HCT116 (cell line): ENCODE measurements around the gene RPL10. TPM values are rescaled to one million over a fixed set of nuclear protein-coding genes. Genes with fewer than 3 reads are reported as not detected.
A peak's percentile ranks its signal among the peaks of the same experiment; 100 is the strongest.

Source experiments
- ATAC-seq: fragments of 200-7000 bp; cut with Tn5 transposase; 2 replicates; pipeline ENCODE4 v1.9.1; 2020; ENCODE audit warnings: mild to moderate bottlenecking, moderate library complexity
- BruUV-seq: library from RNA; stranded (reverse); fragments of 400-500 nt; replicated peaks from 2 replicates; lab custom pipeline; 2021; lab: Mats Ljungman, UMichigan
- CTCF ChIA-PET: fragments of 300-600 bp; sonication (Branson Sonifier 250); formaldehyde crosslinking; loops from one replicate; lab custom pipeline; 2021; ENCODE audit warnings: antibody characterized with exemption; lab: Charles Lee
- POLR2A ChIA-PET: fragments of 300-600, 350-600 bp; sonication (Branson Sonifier 250); formaldehyde crosslinking; loops from one replicate; lab custom pipeline; 2021; ENCODE audit warnings: antibody characterized with exemption; lab: Charles Lee
- RAD21 ChIA-PET, 2 experiments: fragments of 300-600 bp; sonication (Branson Sonifier 250); formaldehyde crosslinking; loops; one replicate each; lab custom pipeline; 2023; ENCODE audit warnings: low total read pairs in 2 of 2; ENCODE audit not compliant: uncharacterized antibody in 2 of 2, unreplicated experiment in 2 of 2, low non-redundant PET in 1 of 2; lab: Charles Lee
- DNase-seq: peaks from one replicate; pipeline ENCODE4 v3.0.0-alpha.2; 2010; ENCODE audit warnings: low read depth, low spot score
- H2AFZ ChIP-seq: fragments of 200-600 bp; shearing (Covaris generic), sonication (generic); 2 replicates; pipeline ENCODE4 v1.6.1; 2017; ENCODE audit warnings: low read depth, mixed run types, mixed read lengths, antibody characterized with exemption, low read length; ENCODE audit not compliant: poor library complexity, severe bottlenecking
- H3K27ac ChIP-seq: 2 replicates; pipeline ENCODE4 v1.5.1; 2012; ENCODE audit warnings: low read depth, low read length
- H3K27me3 ChIP-seq: fragments of 200-600 bp; sonication (generic); 2 replicates; pipeline ENCODE4 v1.6.1; 2016; ENCODE audit warnings: mixed run types, low read length, mixed read lengths; ENCODE audit not compliant: insufficient read depth
- H3K36me3 ChIP-seq, 2 experiments: fragments of 200-500 bp in 1 of 2; fragments of 200-600 bp in 1 of 2; sonication (Bioruptor generic) in 1 of 2; sonication (generic) in 1 of 2; 2 replicates each; pipeline versions ENCODE4 v1.5.1 to v1.6.1; 2014 to 2016; ENCODE audit warnings: low read length in 2 of 2, inconsistent platforms in 1 of 2, mixed read lengths in 1 of 2, mixed run types in 1 of 2; ENCODE audit not compliant: insufficient read depth in 2 of 2, control insufficient read depth in 1 of 2
- H3K4me1 ChIP-seq, 2 experiments: fragments of 200-600 bp in 1 of 2; sonication (generic) in 1 of 2; 2 replicates each; pipeline versions ENCODE4 v1.5.1 to v1.6.1; 2012 to 2017; ENCODE audit warnings: low read length in 2 of 2, inconsistent platforms in 1 of 2, mild to moderate bottlenecking in 1 of 2, mixed read lengths in 1 of 2, mixed run types in 1 of 2, moderate library complexity in 1 of 2; ENCODE audit not compliant: insufficient read depth in 2 of 2, control insufficient read depth in 1 of 2
- H3K4me2 ChIP-seq: fragments of 200-600 bp; sonication (generic); 2 replicates; pipeline ENCODE4 v1.6.1; 2017; ENCODE audit warnings: mixed run types, low read length, mixed read lengths
- H3K4me3 ChIP-seq, 2 experiments: fragments of 200-600 bp in 1 of 2; sonication (generic) in 1 of 2; replicated peaks in 1 of 2; 2 replicates each; pipeline ENCODE4 v1.5.1; 2011 to 2016; ENCODE audit warnings: low read length in 2 of 2, control low read depth in 1 of 2, low read depth in 1 of 2, mild to moderate bottlenecking in 1 of 2, mixed read lengths in 1 of 2, mixed run types in 1 of 2
- H3K79me2 ChIP-seq: fragments of 200-600 bp; sonication (generic); 2 replicates; pipeline ENCODE4 v1.6.1; 2017; ENCODE audit warnings: mild to moderate bottlenecking, mixed run types, low read length, moderate library complexity, mixed read lengths; ENCODE audit not compliant: insufficient read depth
- H3K9ac ChIP-seq: fragments of 200-600 bp; sonication (generic); 2 replicates; pipeline ENCODE4 v1.6.1; 2016; ENCODE audit warnings: low read length, mixed read lengths
- H3K9me2 ChIP-seq: fragments of 200-600 bp; sonication (generic), shearing (Covaris generic); 2 replicates; pipeline ENCODE4 v1.6.1; 2017; ENCODE audit warnings: mixed run types, mild to moderate bottlenecking, moderate library complexity; ENCODE audit not compliant: insufficient read depth
- H3K9me3 ChIP-seq, 2 experiments: fragments of 200-500 bp in 1 of 2; fragments of 200-600 bp in 1 of 2; sonication (Bioruptor generic) in 1 of 2; sonication (generic) in 1 of 2; 2 replicates each; pipeline ENCODE4 v1.6.1; 2014 to 2017; ENCODE audit warnings: low read length in 2 of 2, mixed read lengths in 2 of 2, inconsistent platforms in 1 of 2, low read depth in 1 of 2, mild to moderate bottlenecking in 1 of 2, mixed run types in 1 of 2, moderate library complexity in 1 of 2; ENCODE audit not compliant: control insufficient read depth in 1 of 2, insufficient read depth in 1 of 2
- H4K20me1 ChIP-seq: fragments of 200-600 bp; sonication (generic), shearing (Covaris generic); 2 replicates; pipeline ENCODE4 v1.6.1; 2017; ENCODE audit warnings: mixed run types, mild to moderate bottlenecking, moderate library complexity; ENCODE audit not compliant: insufficient read depth
- CBX3 ChIP-seq: IDR thresholded peaks from 2 replicates; pipeline ENCODE4 v1.6.1; 2012; ENCODE audit warnings: low read depth
- CTCF ChIP-seq, 3 experiments: fragments of 200-600 bp in 1 of 3; sonication (generic) in 1 of 3; IDR thresholded peaks in 2 of 3; conservative IDR thresholded peaks in 1 of 3; 2 replicates each; pipeline ENCODE4 v1.5.1; 2012 to 2017; ENCODE audit warnings: low read depth in 2 of 3, low read length in 2 of 3, antibody characterized with exemption in 1 of 3, borderline replicate concordance in 1 of 3, control low read depth in 1 of 3, mild to moderate bottlenecking in 1 of 3, mixed read lengths in 1 of 3, mixed run types in 1 of 3, moderate library complexity in 1 of 3; ENCODE audit not compliant: insufficient read depth in 1 of 3
- EGR1 ChIP-seq: IDR thresholded peaks from 2 replicates; pipeline ENCODE4 v1.6.1; 2012; ENCODE audit warnings: low read depth
- EZH2 ChIP-seq: fragments of 200-600 bp; sonication (generic); IDR thresholded peaks from 2 replicates; pipeline ENCODE4 v1.6.1; 2017; ENCODE audit warnings: antibody characterized with exemption, mixed run types
- EZH2phosphoT487 ChIP-seq: fragments of 200-600 bp; IDR thresholded peaks from 2 replicates; pipeline ENCODE4 v1.6.1; 2018; ENCODE audit warnings: antibody characterized with exemption, borderline replicate concordance
- FOSL1 ChIP-seq: IDR thresholded peaks from 2 replicates; pipeline ENCODE4 v1.6.1; 2012; ENCODE audit warnings: low read depth
- POLR2A ChIP-seq: IDR thresholded peaks from 2 replicates; pipeline ENCODE4 v1.7.0; 2011; ENCODE audit warnings: borderline replicate concordance; ENCODE audit not compliant: insufficient read depth, insufficient read length; ENCODE audit errors: extremely low read depth
- POLR2AphosphoS5 ChIP-seq: IDR thresholded peaks from 2 replicates; pipeline ENCODE4 v1.6.1; 2011; ENCODE audit warnings: mild to moderate bottlenecking, low read depth, low read length, moderate library complexity
- RAD21 ChIP-seq: IDR thresholded peaks from 2 replicates; pipeline ENCODE4 v1.6.1; 2012; ENCODE audit warnings: low read depth, mild to moderate bottlenecking
- SIN3A ChIP-seq: IDR thresholded peaks from 2 replicates; pipeline ENCODE4 v1.6.1; 2012; ENCODE audit warnings: low read depth
- TCF7L2 ChIP-seq: IDR thresholded peaks from 2 replicates; pipeline ENCODE4 v1.7.0; 2011; ENCODE audit warnings: borderline replicate concordance, inconsistent platforms; ENCODE audit not compliant: insufficient read depth, insufficient read length; ENCODE audit errors: extremely low read depth
- YY1 ChIP-seq: IDR thresholded peaks from 2 replicates; pipeline ENCODE4 v1.6.1; 2011; ENCODE audit warnings: low read length, low read depth, moderate library complexity, mild to moderate bottlenecking; ENCODE audit not compliant: insufficient replicate concordance; ENCODE audit errors: extremely low read depth
- ZFX ChIP-seq: fragments of 450-650 bp; IDR thresholded peaks from 2 replicates; pipeline ENCODE4 v1.6.1; 2017
- ZNF274 ChIP-seq: fragments of 200-500 bp; sonication (Bioruptor generic); IDR thresholded peaks from 2 replicates; pipeline ENCODE4 v1.6.1; 2014; ENCODE audit warnings: mild to moderate bottlenecking, low read depth, low read length, inconsistent platforms
- intact Hi-C: fragments of 100-400 bp; cut with micrococcal nuclease; formaldehyde crosslinking; loops from 2 replicates; pipeline ENCODE4 v1.10.0; 2022
- total RNA-seq: library from RNA; stranded (reverse); gene quantifications from one replicate; pipeline ENCODE4 v1.2.1, GENCODE V29; 2021; ENCODE audit not compliant: unreplicated experiment
- TF ChIP-seq, protein P1 (sequence below): IDR thresholded peaks from 2 replicates; pipeline ENCODE4 v1.6.1; 2012
- TF ChIP-seq, protein P2 (sequence below): IDR thresholded peaks from 2 replicates; pipeline ENCODE4 v1.6.1; 2012

RPL10 gene
- total RNA-seq, 1 experiment from 2014 or later: 3,069 TPM

GRCh38 chrX:154379569-154379951 lies 18.6 kb upstream of the RPL10 start:
- H3K4me2 ChIP-seq: peak overlapping the region; percentile 88
- no TSS peak for BruUV-seq
- no peaks in the 10 kb centered on the region for H3K27me3 ChIP-seq
- H2AFZ ChIP-seq: no peak overlapping the region
- no peak for ATAC-seq
- peaks cover 12 to 40% of the 10 kb centered on the region in 2 experiments for H3K4me1 ChIP-seq
- no peaks in the 10 kb centered on the region for H3K9me3 ChIP-seq
- peak overlapping the region; percentile 80 to 84 for H3K4me3 ChIP-seq
- H3K27ac ChIP-seq: peak overlapping the region; percentile 94
- no peak for DNase-seq
- no peaks in the 10 kb centered on the region for H4K20me1 ChIP-seq
- H3K79me2 ChIP-seq: peaks cover 25% of the 10 kb centered on the region
- TF ChIP-seq ZFX: peak; percentile 80; the same call in 1 of the 2 replicates
- TF ChIP-seq EGR1: no peak
- TF ChIP-seq, all 23 proteins: peak for 1
- RAD21 ChIA-PET: interaction anchor here in 1 of 2 experiments (0.7 kb wide), 1 partner anchor 374 kb away, joined by 8 read pairs; no protein-coding TSS in a partner anchor
- POLR2A ChIA-PET: interaction anchor here (1.0 to 1.3 kb wide), 2 partner anchors 9 to 10 kb away, joined by 7 to 9 read pairs; no protein-coding TSS in a partner anchor
- H3K9ac ChIP-seq: peak overlapping the region; percentile 98
- H3K36me3 ChIP-seq: peaks cover 0 to 4% of the 10 kb centered on the region in 2 experiments; a peak in 2 of 4 replicates
- CTCF ChIA-PET: no interaction called here
- H3K9me2 ChIP-seq: no peaks in the 10 kb centered on the region
- intact Hi-C loops: no loop called here

- RAD21 ChIA-PET: no interaction called here
- CTCF ChIA-PET: no interaction called here
- POLR2A ChIA-PET: no interaction called here
- H3K4me2 ChIP-seq: peak overlapping the region; percentile 88
- no peak for DNase-seq
- no peak overlapping the region for H2AFZ ChIP-seq
- H3K4me1 ChIP-seq: peaks cover 9 to 34% of the 10 kb centered on the region in 2 experiments
- H3K9ac ChIP-seq: peak overlapping the region; percentile 98
- peaks cover 0 to 4% of the 10 kb centered on the region in 2 experiments; a peak in 2 of 4 replicates for H3K36me3 ChIP-seq
- peak overlapping the region; percentile 80 to 84 for H3K4me3 ChIP-seq
- H3K79me2 ChIP-seq: peaks cover 25% of the 10 kb centered on the region
- BruUV-seq: TSS peak; percentile 82
- no peak for ATAC-seq
- intact Hi-C loops: no loop called here
- H3K27me3 ChIP-seq: no peaks in the 10 kb centered on the region
- H3K9me2 ChIP-seq: no peaks in the 10 kb centered on the region
- H3K27ac ChIP-seq: peak overlapping the region; percentile 94
- no peaks in the 10 kb centered on the region for H3K9me3 ChIP-seq
- H4K20me1 ChIP-seq: no peaks in the 10 kb centered on the region
- no peak for TF ChIP-seq SIN3A
- no peak for TF ChIP-seq CBX3
- no peak for TF ChIP-seq YY1
- TF ChIP-seq POLR2AphosphoS5: no peak
- no peak for TF ChIP-seq EGR1
- TF ChIP-seq POLR2A: no peak
- TF ChIP-seq ZNF274: no peak
- TF ChIP-seq, protein P1, sequence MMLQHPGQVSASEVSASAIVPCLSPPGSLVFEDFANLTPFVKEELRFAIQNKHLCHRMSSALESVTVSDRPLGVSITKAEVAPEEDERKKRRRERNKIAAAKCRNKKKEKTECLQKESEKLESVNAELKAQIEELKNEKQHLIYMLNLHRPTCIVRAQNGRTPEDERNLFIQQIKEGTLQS: no peak
- no peak for TF ChIP-seq FOSL1
- TF ChIP-seq TCF7L2: no peak
- no peak for TF ChIP-seq RAD21
- TF ChIP-seq EZH2phosphoT487: no peak
- no peak for TF ChIP-seq EZH2
- TF ChIP-seq, protein P2, sequence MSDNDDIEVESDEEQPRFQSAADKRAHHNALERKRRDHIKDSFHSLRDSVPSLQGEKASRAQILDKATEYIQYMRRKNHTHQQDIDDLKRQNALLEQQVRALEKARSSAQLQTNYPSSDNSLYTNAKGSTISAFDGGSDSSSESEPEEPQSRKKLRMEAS: no peak
- no peak for TF ChIP-seq CTCF (IDR thresholded peaks at IDR 0.05 in 2 of 3, conservative IDR thresholded peaks at IDR 0.05 in 1 of 3; ENCODE audit: borderline replicate concordance in 1 of 3, insufficient read depth in 1 of 3, low read depth in 2 of 3, low read length in 2 of 3)
Measured at GRCh38 chrX:154380153-154380552, 18.0 kb upstream of the RPL10 start.
